GM18867 (cell line): ENCODE data around the gene GUCY1A1.

Experiments used
- ATAC-seq: cut with Tn5 transposase; IDR thresholded peaks from one replicate; pipeline ENCODE4 v1.9.1; 2021; ENCODE audit warnings: mild to moderate bottlenecking, moderate library complexity; ENCODE audit not compliant: unreplicated experiment

Gene GUCY1A1

GRCh38 chr4:155658681-155659064 is 8.0 kb upstream of the GUCY1A1 start:
- ATAC-seq, result no peak

GRCh38 chr4:155659176-155659575 is 7.5 kb upstream of the GUCY1A1 start:
- no peak for ATAC-seq

GRCh38 chr4:155660436-155660835 is 6.2 kb upstream of the GUCY1A1 start:
- no peak for ATAC-seq

GRCh38 chr4:155665054-155665453 is 1.6 kb upstream of the GUCY1A1 start:
- no peak for ATAC-seq

- peak; percentile 46 for ATAC-seq
These were observed 547 bp downstream of the GUCY1A1 start for GRCh38 chr4:155667222-155667567.

- ATAC-seq, result peak; percentile 39
These were observed 1.2 kb downstream of the GUCY1A1 start for GRCh38 chr4:155667568-155668511.

GRCh38 chr4:155668707-155669220 is 2.1 kb downstream of the GUCY1A1 start:
- ATAC-seq, result no peak

GRCh38 chr4:155672342-155672741 is 5.7 kb downstream of the GUCY1A1 start:
- ATAC-seq, result no peak

GRCh38 chr4:155673453-155673979 is 6.9 kb downstream of the GUCY1A1 start:
- ATAC-seq, result no peak

GRCh38 chr4:155674669-155675071 is 8.0 kb downstream of the GUCY1A1 start:
- no peak for ATAC-seq

GRCh38 chr4:155675709-155676429 is 9.2 kb downstream of the GUCY1A1 start:
- peak; percentile 93 for ATAC-seq

- ATAC-seq, result no peak
These were observed 9.8 kb downstream of the GUCY1A1 start for GRCh38 chr4:155676430-155676825.

GRCh38 chr4:155678011-155678410 is 11.4 kb downstream of the GUCY1A1 start:
- ATAC-seq, result no peak

GRCh38 chr4:155679343-155679742 is 12.7 kb downstream of the GUCY1A1 start:
- ATAC-seq, result no peak

GRCh38 chr4:155681886-155682285 is 15.2 kb downstream of the GUCY1A1 start:
- no peak for ATAC-seq

- ATAC-seq, result no peak
These were observed 17.8 kb downstream of the GUCY1A1 start for GRCh38 chr4:155684423-155684822.

GRCh38 chr4:155684892-155685541 is 18.4 kb downstream of the GUCY1A1 start:
- ATAC-seq, result no peak

- ATAC-seq, result no peak
These were observed 20.8 kb downstream of the GUCY1A1 start for GRCh38 chr4:155687380-155687982.

GRCh38 chr4:155688211-155688610 is 21.6 kb downstream of the GUCY1A1 start:
- ATAC-seq, result no peak

GRCh38 chr4:155688860-155689259 is 22.2 kb downstream of the GUCY1A1 start:
- ATAC-seq, result no peak
